ENCODE results near the gene SLC1A7. TPM values are rescaled to one million over a fixed set of nuclear protein-coding genes. Genes with fewer than 3 reads are reported as not detected.
A peak's percentile ranks its signal among the peaks of the same experiment; 100 is the strongest.

SLC1A7 gene
- total and polyA plus RNA-seq, 2 of the 13 experiments (the other 11 are each of a cell fraction or from before 2014, with no cell fraction given), result 0.04 to 2.0 TPM

DNA sequence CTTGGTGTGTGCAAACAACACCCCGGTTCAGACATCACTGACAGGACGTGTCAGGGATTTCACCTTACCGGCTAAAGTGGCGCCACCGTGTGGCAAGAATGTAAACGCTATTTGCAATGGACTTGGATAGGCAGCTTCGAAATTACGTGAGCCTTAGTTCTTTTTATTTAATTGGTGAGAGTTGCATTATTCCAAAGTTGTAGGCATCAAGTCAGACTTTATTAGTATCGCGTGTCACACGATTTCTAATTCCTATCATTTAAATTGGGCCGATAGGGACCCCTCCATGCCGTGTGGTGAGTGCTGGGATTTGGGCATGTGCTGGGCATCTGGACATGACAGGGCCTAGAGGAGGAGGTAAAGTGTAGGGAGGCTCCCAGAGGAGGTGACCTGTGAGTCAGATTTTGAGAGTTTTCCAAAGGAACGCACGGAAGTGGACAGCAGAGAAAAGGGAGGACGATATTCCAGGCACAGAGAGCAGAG lies 39.7 kb upstream of the SLC1A7 start (continued):
- TF ChIP-seq TOPORS (CRISPR knock-in tag; IDR thresholded peaks at IDR 0.05) (no peak), TGIF2 (CRISPR knock-in tag; IDR thresholded peaks at IDR 0.05) (peak; percentile 51; the same call in 1 of the 2 replicates), CEBPB (IDR thresholded peaks at IDR 0.05; ENCODE audit: borderline replicate concordance, low read depth, low read length) (0 out of 2 replicates have a peak, but pooled peaks have one; percentile 23), HOXD1 (CRISPR knock-in tag; IDR thresholded peaks at IDR 0.05) (no peak), SOX13 (IDR thresholded peaks at IDR 0.05) (no peak), SOX13 (CRISPR knock-in tag; conservative IDR thresholded peaks at IDR 0.05 in 1 of 2, IDR thresholded peaks at IDR 0.05 in 1 of 2) (no peak), ZFP36 (IDR thresholded peaks at IDR 0.05; ENCODE audit: borderline replicate concordance, low read depth, low read length, partially characterized antibody) (no peak), PATZ1 (CRISPR knock-in tag; IDR thresholded peaks at IDR 0.05) (peak; percentile 62; the same call in 1 of the 2 replicates), ZKSCAN5 (CRISPR knock-in tag; IDR thresholded peaks at IDR 0.05) (peak; percentile 61; the same call in 1 of the 2 replicates), POGZ (CRISPR knock-in tag; IDR thresholded peaks at IDR 0.05) (0 out of 2 replicates have a peak, but pooled peaks have one; percentile 28), HIVEP1 (CRISPR knock-in tag; IDR thresholded peaks at IDR 0.05) (0 out of 2 replicates have a peak, but pooled peaks have one; percentile 33), CREB1 (IDR thresholded peaks at IDR 0.05) (no peak), CREB1 (CRISPR knock-in tag; IDR thresholded peaks at IDR 0.05) (peak; percentile 77), ZNF724P (CRISPR knock-in tag; IDR thresholded peaks at IDR 0.05; ENCODE audit: borderline replicate concordance) (no peak), ZNF761 (CRISPR knock-in tag; conservative IDR thresholded peaks at IDR 0.05) (no peak), ZNF670 (CRISPR knock-in tag; IDR thresholded peaks at IDR 0.05; ENCODE audit: borderline replicate concordance) (no peak), SMC3 (IDR thresholded peaks at IDR 0.05; ENCODE audit: low read length) (peak; percentile 82), PHF5A (CRISPR knock-in tag; IDR thresholded peaks at IDR 0.05; ENCODE audit: low read depth, unreplicated experiment) (peak; percentile 54), JUN (CRISPR knock-in tag; IDR thresholded peaks at IDR 0.05) (0 out of 2 replicates have a peak, but pooled peaks have one; percentile 16), ZNF772 (CRISPR knock-in tag; IDR thresholded peaks at IDR 0.05) (peak; percentile 45; the same call in 1 of the 2 replicates), ZNF24 (IDR thresholded peaks at IDR 0.05) (0 out of 2 replicates have a peak, but pooled peaks have one; percentile 28), NCOA2 (CRISPR knock-in tag; IDR thresholded peaks at IDR 0.05) (no peak; the same call in 1 of the 2 replicates), ELF3 (CRISPR knock-in tag; IDR thresholded peaks at IDR 0.05) (peak; percentile 32; the same call in 1 of the 2 replicates), CTCF (CRISPR knock-in tag; IDR thresholded peaks at IDR 0.05) (peak; percentile 87), PHF8 (CRISPR knock-in tag; IDR thresholded peaks at IDR 0.05) (0 out of 2 replicates have a peak, but pooled peaks have one; percentile 37)
- TF ChIP-seq, protein P1, sequence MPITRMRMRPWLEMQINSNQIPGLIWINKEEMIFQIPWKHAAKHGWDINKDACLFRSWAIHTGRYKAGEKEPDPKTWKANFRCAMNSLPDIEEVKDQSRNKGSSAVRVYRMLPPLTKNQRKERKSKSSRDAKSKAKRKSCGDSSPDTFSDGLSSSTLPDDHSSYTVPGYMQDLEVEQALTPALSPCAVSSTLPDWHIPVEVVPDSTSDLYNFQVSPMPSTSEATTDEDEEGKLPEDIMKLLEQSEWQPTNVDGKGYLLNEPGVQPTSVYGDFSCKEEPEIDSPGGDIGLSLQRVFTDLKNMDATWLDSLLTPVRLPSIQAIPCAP (CRISPR knock-in tag; IDR thresholded peaks at IDR 0.05; ENCODE audit: low read depth), result no peak
- TF ChIP-seq, protein P2, sequence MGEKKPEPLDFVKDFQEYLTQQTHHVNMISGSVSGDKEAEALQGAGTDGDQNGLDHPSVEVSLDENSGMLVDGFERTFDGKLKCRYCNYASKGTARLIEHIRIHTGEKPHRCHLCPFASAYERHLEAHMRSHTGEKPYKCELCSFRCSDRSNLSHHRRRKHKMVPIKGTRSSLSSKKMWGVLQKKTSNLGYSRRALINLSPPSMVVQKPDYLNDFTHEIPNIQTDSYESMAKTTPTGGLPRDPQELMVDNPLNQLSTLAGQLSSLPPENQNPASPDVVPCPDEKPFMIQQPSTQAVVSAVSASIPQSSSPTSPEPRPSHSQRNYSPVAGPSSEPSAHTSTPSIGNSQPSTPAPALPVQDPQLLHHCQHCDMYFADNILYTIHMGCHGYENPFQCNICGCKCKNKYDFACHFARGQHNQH (CRISPR knock-in tag; IDR thresholded peaks at IDR 0.05), result peak; percentile 34; the same call in 1 of the 2 replicates

Data from HepG2 (cell line).